HK-2 (cell line): ENCODE results near the gene EIF2S1.
"Not testable (repeated sequence)": the region's sequence is repeated elsewhere in the genome, so short reads cannot be mapped to it uniquely, and the experiment has no call there.

ENCODE experiments used
- DNase-seq: peaks from one replicate; pipeline ENCODE4 v3.0.0-alpha.2; 2018; ENCODE audit not compliant: unreplicated experiment

EIF2S1 gene

GRCh38 chr14:67359775-67360469 lies at the start of gene EIF2S1, which contains the start of gene ATP6V1D:
Gene EIF2S1, plus strand, starts transcription at chr14:67360328. Its CDS starts 4,440 bp downstream, at chr14:67364768.
Gene ATP6V1D, minus strand, starts transcription at chr14:67359804. Its CDS starts 106 bp downstream, at chr14:67359698.
- peak; percentile 98 for DNase-seq

DNA sequence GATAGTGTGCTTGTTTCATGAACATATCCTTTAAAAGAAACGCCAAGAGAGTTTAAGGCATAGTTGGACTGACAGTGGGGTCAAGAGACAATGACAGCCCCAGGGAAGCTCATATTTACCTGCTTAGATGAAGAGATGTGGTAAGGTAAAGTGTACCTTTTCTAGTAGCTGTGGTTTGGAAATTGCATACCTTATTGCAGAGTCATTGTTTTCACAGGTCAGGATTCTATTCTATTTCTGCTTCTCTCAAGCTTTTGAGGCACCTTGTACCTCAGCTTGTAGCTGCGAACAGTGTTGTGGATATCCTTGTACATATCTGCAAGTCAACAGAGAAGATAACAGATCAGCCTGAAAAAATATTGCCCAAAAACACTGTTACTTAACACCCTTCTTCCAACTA lies 48.3 kb upstream of the EIF2S1 start:
- no peak for DNase-seq

DNA sequence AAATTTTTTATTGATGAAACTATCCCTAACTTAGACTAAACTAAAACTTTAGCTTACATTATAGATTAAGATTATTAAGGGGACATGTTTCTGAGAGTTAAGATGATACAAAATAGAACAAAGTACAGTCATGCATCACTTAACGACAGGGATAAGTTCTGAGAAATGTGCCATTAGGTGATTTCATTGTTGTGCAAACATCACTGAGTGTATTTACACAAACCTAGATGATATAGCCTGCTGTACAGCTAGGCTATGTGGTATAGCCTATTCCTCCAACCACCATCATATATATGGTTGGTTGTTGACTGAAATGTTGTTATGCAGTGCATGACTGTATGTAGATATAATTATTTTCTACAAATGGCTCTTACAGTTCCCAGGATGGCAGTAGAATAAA lies 47.0 kb upstream of the EIF2S1 start:
- no peak for DNase-seq

DNA sequence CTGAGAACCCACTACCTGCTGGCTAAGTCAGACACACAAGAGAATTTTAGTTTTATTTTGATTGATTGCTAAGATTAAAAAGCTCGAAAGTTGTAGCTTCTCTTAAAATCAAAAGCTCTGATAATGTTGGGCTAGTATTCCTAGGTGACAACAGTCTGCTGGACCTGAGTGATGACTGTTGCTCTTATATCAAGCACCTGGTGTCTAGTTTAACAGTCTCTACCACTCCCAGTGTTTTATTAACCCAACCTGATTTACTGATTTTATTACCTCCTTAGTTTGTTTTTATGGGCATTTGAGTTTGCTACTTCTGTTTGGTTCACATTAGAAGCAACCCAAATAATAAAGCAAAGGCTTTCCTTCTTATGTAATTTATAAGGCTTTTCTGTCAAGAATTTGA lies 42.3 kb upstream of the EIF2S1 start:
- DNase-seq, result no peak

- no peak for DNase-seq
These were observed 41.0 kb upstream of the EIF2S1 start for GRCh38 chr14:67319142-67319541.

DNA sequence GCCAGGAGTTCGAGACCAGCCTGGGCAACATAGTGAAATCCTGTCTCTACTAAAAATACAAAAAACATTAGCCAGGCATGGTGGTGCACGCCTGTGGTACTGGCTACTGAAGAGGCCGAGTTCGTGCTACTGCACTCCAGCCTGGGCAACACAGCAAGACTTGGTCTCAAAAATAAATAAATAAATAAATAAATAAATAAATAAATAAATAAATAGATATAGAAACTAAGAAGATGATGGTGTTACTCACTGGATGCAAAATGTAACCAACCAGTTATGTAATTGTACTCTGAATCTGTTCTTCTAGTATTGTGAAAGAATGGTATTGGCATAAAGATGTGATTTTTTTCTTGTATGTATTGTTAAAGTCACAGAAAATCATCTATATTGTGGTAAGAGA lies 30.5 kb upstream of the EIF2S1 start:
- not testable (repeated sequence) for DNase-seq

DNA sequence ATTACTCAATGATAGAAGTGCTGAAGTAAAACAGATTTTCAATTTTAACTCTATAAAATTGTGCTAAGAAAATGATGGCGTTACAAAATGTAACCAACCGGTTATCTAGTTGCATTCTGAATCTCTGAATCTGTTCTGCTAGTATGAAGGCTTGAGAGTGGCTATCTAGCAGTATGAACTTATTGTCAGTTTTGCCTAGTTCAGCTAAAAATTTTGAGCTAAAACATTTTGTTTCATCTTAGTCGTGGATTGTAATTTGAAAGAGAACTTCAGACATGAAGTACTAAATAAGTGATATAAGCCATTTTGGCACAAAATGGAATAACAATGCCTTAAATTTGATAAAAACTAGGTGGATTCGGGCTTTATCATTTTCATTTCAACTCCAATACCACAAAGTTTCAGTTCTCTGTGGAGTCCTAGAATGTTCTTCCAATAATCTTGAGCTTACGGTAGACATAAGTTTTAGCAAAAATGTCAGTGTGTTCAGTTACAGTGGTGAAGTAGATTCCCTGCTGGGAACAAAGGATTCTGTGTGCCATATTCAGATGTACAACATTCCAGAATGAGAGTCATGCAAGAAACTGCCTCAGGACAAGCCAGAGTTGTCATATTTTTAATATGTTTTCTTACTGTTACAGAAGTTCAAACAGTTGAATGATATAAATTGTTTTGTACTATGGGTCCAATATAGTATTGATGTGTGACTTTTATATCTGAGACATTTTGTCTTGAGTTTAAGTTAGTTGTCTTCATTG lies 28.6 kb upstream of the EIF2S1 start:
- no peak for DNase-seq

DNA sequence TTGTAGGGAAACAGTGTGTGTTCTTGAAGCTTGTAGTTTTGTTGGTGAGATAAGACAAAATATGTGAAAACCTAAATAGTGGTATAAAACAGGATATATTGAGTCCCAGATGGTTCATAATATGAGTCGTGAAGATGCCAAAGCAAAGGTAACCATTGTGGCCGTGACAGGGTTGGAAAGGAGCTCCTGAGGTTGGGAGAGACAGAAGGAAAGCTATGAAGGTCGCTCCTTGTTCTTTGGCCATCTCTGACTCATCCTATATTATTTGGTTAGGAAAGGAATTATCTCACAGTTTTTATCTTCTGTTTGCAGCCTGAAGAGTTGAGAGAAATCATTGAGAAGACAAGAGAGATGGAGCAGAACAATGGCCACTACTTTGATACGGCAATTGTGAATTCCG lies 27.7 kb upstream of the EIF2S1 start:
- no peak for DNase-seq

DNA sequence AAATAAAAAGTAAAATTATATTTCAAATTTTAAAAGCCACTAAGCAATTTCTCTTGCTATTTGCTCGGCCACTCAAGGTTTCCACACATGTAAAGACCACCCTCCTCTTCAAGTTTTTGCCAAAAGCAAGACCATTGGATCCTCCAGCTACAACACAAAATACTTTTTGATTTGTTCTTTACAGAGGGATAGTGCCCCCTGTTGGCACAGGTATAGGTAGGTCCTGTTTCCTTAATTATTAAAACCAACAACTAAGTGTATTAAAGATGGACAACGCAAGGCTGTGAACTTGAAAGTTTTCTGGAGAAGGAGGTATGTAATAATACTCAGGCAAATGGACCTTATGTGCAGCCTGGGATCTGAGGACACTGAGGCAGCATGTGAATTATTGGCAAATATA lies 24.3 kb upstream of the EIF2S1 start:
- no peak for DNase-seq

DNA sequence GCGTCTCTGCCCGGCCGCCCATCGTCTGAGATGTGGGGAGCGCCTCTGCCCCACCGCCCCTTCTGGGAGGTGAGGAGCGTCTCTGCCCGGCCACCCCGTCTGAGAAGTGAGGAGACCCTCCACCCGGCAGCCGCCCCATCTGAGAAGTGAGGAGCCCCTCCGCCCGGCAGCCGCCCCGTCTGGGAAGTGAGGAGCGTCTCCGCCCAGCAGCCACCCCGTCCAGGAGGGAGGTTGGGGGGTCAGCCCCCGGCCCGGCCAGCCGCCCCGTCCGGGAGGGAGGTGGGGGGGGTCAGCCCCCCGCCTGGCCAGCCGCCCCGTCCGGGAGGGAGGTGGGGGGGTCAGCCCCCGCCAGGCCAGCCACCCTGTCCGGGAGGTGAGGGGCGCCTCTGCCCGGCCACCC lies 18.9 kb upstream of the EIF2S1 start:
- DNase-seq, result not testable (repeated sequence)

DNA sequence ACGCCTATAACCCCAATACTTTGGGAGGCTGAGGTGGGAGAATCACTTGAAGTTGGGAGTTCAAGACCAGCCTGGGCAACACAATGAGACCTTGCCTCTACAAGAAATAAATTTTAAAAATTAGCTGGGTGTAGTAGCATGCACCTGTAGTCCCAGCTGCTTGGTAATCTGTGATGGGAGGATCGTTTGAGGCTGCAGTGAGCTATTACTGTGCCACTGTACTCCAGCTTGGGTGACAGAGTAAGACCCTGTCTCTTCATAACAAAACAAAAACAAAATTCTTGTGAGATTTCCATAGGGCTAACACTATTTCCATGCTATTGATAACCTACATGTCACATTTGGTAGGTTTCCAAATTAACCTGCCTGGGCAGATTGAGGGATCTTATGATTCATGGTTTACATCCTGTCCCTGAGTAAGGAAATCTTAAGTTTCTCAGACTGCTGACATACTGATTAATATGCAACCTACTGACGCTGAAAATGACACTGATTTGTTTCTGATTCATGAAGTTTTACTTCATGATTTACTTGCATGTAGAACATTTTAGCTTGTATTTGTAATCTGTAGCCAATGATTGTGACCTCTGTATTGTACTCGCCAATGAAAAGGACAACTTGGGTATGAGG lies 16.4 kb upstream of the EIF2S1 start:
- no peak for DNase-seq

DNA sequence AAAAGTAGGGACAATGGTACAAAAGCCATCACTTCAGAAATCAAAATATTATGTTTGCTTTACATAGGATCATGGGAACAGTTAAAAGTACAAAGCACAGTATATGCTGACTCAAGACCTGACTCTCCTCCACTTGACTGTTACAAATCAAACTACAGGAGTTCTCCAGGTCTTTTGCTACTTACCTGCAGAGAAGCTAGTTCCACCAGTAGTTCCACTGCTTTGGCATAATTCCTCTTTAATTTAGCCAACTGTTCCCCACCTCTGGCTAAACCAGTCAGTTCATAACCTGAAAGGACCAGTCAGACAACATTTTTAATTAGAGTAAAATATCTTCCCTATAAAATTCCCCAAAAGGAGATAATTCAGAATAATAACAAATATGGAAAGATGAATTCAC lies 14.5 kb upstream of the EIF2S1 start:
- no peak for DNase-seq

DNA sequence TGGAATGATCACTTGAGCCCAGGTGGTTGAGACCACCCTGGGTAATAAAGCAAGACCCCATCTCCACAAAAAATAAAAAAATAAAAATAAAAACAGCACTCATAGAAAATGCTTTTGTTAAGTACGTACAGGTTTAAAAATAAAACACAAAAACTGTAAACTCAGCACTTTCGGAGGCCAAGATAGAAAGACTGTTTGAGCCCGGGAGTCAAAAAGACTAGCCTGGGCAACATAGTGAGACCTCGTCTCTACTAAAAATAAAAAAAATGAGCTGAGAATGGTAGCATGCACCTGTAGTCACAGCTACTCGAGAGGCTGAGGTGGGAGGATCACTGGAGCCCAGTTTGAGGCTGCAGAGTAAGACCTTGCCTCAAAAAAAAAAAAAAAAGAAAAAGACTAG lies 8.1 kb upstream of the EIF2S1 start:
- DNase-seq, result no peak

GRCh38 chr14:67357186-67357968 lies 2.8 kb upstream of the EIF2S1 start:
- DNase-seq, result no peak

- DNase-seq, result no peak
These were observed 2.2 kb upstream of the EIF2S1 start for GRCh38 chr14:67357969-67358354.

DNA sequence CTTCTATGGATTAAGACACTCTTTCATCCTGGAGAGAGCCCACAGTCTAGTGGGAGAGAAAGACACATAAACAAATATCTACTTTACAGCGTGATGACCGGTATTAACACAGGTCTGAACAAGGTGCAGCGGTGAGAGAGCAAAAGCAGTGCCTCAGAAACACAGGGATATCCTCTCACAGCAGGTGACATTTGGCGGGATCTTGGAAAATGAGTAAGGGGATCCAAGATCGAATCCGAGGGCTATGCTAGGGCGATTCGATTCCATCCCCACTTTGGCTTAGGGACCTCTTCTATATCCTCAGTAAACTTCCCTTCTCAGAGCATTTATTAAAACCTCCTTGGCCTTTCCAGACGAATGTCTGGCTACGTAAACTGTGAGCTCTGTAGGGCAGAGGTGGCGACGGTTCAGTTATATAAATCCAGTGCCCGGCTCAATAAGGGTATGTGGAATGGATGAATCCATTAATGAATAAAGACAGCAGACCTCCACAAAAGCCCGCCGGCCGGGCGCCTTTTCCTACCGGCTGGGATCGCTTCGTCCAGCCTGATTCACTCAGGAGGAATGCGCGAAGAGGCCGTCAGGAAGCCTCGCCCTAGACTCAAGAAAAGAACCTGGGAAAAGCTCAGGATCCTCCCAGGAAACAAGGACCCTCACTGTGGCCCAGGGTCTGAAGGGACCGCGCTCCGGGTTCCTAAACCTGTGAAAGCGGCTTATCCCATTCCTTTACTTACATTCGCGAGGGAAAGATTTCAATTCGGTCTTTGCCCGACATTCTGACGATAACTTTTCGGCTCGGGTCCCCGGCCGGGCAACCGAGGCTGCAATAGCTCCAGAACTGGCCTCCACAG lies 979 bp upstream of the EIF2S1 start:
- DNase-seq, result peak; percentile 71

DNA sequence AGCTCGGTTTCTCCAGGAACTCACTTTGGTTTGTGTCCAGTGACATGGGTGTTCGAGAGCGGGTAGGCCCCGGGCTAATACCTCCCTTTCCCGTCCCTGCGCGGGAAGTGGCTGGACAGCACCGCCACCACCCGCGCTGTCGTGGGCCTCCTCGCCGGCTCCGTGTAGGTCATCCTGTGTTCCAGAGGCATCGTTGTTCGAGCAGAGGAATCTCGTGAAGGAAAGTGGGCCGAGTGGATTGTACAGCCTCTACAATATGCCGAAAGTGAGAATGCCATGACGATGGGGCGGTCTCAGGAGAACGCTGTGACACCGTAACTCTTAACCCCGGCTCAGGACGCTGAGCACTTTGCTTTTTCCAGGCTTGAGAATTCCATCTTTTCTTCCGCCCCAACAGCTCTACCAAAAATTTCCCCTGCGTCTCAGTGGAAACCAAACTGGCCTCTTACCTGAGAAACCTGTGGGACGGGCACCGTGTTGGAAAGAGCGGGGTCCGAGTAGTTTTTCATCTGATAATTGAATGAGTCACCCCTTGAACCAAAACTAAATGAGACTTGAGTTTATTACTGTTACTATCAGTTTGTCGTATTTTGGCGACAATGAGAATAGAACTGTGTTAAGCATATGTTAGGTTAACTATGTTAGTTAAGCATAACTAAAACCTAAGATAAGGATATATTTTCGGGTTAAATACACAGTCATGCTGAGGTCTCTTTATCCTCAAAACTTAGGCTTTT lies 510 bp downstream of the EIF2S1 start:
- DNase-seq, result no peak

- no peak for DNase-seq
These were observed 5.3 kb downstream of the EIF2S1 start for GRCh38 chr14:67365476-67365875.

DNA sequence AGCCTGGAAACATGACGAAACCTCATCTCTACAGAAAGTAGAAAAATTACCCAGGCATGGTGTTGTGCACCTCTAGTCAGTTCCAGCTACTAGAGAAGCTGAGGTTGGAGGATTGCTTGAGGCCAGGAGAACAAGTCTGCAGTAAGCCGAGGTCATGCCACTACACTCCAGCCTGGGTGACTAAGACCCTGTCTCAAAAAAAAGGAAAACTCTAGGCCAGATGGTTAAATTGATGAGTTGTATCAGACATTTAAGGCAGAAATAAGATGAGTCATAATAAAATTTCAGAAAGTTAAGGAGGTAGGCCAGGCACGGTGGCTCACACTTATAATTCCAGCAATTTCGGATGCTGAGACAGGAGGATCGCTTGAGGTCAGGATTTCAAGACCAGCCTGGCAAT lies 10.7 kb downstream of the EIF2S1 start:
- no peak for DNase-seq
